Activated CD4-positive, alpha-beta T cell treated with anti-CD3 and anti-CD28 coated beads, Interleukin-2, amount 50 U/mL, for 48 hours (primary cell): ENCODE measurements around the gene LAMB4.

Experiments
- DNase-seq, 2 experiments: peaks; one replicate each; pipeline ENCODE4 v3.0.0-alpha.2; 2020

The LAMB4 gene

DNA sequence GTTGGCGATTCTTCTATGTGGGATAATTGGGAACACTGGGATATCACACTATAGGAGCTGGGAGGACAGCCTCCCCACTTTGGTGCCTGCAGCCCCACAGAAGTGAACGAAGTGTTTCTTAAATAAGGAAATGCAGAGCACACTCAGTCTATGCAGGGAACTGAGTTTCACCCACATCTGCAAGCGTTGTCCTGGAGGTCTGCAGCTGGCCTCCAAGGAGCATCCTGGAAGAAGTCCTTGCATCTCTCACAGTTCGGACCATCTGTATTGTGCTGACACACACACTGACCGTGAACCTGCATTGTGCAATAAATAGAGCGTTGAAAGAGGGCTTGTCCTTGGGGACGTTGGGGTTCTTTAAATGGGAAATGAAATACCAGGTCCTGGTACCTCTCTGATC, 25.8 kb downstream of the LAMB4 start:
- DNase-seq, result no peak

DNA sequence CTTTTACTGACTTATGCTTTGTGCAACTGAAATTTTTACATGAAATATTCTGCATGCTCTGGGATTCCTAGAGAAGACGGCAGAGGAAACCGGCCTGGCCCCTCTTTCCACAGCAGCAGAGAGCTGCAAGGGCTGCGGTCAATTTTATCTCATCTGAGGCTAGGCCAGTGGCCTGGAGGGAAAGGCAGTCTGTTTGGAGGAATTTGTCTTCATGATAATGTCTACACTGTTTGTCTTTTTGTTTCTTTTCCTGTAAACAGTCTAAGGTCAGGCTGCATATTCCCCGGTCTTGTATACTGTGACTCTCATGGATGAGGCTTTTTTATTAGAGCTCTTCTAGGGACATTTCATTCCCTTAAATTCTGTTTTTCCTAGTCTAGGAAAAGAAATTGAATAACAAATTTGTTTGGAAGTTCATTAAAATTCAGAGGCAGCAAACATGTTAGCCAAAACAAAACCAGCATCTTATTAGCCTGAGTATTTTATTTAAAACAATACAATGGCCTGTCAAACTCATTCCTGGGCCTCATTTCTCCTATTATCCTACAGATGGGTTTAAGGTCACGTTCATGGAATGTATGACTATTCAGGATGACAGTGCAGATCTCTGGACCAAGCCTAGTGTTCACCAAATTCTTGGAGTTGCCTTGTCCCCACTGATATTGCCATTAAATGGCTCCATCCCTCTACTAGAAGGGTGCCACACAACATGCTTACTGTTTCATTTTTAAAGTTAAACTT, 26.4 kb downstream of the LAMB4 start:
- no peak for DNase-seq

DNA sequence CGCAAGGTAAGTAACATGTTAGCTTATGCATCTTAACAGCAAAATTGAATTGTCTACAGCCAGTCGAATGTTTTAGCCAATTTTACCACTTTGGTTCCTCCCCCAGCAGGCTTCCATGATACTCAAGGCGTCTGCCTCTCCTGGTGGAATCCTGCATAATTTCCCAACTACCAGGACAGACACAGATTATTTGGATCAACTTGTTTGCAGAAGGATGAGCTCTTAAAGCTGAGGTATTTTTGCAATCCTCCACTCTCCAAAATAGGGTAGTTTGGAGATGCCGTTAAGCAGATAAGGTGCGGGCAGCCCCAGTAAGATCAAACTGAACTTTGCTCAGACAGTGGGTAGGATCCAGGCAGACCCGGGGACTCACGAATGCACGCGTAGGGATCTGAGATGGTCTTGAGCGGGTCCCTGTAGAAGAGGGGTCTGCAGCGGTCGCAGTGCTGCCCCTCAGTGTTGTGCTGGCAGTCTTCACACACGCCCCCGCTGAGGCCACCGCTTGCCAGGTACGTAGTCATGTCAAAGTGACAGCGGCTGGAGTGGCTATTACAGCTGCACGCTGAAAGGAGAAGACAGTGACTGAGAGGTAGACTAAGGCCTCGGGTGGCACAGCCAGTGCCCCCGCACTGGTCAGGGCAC, 27.4 kb downstream of the LAMB4 start:
- DNase-seq, result no peak

DNA sequence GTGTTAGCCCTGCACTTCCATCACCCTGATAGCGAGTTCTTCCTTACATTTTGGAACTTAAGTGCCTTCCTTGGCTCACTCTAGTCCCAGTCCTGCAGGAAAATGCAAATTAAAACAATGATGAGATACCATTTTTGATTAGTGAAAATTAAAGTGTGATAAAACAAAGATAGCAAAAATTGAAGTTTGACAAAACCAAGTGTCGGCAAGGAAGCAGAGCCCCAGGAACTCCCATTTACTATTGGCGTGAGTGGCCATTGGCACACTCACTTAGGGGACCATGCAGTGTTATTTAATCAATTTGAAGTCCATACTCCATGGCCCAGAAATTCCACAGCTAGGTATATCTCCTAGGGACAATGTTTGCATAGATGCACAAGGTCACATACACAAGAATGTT, 28.4 kb downstream of the LAMB4 start:
- no peak for DNase-seq

DNA sequence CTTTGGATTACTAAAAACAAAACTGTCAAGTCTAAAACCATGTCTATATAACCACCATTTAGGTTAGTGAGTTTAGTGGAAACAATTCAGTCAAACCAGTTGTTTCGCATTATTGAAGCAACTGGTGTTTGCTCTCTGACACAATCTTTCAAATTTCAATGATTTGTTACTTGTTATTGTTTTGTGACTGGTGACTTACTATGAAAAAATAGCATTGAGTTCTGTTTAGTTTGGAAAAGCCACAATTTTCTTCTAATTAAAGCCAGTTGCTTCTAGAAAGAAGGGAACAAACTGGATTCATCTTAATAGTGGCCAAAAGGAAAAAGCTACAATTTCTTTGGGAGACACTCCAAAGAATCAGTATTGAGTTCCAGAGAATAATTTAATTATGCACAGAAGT, 30.4 kb downstream of the LAMB4 start:
- no peak for DNase-seq

DNA sequence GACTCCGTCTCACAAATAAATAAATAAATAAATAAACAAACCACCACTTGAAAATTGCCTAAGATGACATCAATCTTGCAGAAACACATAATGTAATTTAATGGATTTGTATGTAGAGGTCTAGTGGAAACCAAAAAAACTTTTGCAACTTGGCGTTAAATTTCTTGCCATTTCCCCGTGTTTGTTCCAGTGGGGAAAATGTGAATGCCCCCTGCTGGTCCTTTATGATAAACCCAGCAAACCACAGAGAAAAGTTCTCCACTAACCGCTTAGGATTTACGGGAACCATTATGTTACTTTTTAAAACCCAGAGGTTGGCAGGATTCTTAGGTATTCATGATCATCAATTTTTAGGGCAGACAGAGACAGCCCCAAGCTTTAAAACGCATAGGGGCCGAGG, 32.5 kb downstream of the LAMB4 start:
- no peak for DNase-seq

DNA sequence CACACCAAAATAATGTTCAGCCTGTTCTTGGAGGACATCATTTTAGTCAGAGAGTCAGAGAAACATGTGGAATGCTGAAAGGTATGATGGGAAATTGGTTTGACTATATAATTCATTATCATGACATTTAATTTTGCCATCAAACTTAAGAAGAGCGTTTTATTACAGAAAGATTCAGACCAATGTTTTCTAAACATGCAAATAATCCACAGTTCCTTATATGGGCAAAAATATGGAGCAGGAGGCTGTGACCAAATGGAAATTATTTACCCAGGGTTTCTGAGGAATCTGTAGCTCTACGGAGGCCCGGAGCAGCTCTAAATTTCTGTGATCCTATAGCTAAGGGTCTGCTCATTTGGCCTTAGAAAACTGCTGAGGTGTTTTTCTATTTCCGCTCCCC, 33.2 kb downstream of the LAMB4 start:
- no peak for DNase-seq

DNA sequence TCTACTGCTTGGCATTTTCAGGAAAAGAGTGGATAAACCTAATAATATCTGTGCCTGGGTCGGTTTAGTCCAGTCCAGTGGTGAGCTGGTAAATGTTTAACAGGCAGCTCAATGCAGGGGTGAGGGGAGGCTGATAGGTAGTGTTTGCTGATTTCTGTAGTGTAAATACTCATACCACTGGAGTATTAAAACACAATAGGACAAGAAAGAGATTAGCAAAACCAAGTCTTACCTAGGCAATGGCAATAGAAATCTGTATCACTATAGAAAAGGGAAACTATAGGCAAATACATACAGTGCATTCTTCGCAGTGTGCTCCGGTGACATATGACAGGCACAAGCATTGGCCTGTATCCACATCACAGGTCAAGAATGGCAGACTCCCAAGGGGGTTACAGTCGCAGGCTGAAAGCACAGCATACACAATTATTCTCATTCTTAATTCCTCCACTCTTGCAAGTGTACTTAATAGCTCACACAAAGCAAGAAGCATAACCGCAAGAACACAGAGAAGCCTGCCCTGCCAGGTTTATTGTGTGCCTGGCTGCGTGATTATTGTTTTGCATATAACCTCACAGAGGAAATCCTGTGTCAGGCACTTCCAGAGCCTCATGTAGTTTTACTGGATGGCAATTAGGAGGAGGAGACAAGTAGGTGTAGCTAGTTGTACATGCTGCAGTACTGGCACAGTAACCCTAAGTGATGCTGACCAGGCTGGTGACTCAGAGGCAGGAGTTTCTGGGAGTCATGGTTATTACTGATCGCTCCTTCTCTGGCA, 35.0 kb downstream of the LAMB4 start:
- no peak for DNase-seq

DNA sequence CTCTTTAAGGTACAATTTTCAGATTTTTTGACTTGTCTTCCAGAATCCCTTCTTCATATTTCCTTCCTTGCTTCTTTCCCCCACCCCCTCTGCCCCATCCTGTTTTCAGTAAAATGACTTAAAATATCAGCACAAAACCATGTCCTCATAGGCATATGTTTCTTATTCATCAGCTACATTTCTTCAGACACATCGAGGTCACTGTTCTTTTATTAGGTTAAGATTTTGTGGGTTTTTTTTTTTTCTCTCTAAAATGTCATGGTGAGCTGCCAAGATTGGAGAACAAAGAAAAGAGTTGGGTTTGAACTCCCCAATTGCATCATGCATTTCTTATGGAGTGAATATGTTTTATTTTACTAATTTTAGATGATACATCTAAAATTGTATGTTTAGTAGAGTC, 35.8 kb downstream of the LAMB4 start:
- DNase-seq, result no peak

DNA sequence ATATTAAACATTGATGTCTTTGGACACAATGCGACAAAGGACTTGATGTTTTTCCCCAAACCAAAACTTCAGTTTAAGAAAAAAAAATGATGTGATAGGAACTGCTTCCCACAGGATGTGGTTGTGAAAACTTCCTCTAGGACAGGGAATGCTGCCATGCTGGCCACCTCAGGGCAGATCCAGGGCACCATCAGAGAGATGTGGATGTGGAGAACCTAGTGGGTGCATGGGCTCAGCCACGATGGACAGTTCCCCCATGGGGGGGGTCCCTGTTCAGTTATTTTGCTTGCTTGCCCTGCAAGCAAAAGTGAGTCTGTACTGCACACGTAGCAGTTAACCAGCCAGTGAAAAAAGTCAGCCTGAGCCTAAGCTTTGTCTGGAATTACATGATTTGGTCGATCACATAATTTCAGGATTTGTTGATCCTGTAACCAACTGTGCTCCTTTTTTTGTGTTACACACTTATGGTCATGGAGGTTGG, 36.3 kb downstream of the LAMB4 start:
- no peak for DNase-seq

DNA sequence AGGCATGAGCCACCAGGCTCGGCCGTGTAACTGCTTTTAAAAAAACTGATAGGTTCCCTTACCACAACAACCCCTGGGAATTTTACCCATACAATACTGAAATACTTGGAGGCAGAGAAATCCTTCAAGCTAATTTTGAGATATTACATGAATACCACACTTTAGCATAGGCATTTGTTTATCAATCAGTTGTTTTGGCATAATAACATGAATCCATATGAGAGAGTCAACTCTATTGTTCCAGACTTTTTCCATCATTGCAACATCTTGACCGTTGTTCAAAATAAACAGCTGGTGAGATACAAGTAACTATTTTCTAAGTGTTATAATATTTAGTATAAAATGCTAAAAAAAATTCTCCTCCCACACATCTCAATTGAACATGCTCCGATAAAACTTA, 36.8 kb downstream of the LAMB4 start:
- DNase-seq, result no peak

DNA sequence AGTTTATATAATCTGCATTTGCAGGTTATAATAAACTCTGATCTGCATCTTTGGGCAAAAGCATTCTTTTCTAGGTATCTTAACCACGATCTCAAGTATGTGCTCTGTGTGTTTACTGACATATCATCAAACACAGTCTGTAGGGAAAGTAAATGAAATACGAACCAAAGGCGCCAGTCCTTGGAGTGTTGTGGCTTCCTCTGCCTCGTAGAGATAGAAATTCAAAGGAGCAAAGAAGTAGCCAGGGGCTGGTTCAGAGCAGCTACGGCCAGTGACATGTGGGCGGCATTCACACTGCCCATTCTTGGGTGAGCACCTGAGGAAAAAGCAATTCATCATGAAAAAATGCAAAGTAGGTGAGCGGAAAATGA, 38.7 kb downstream of the LAMB4 start:
- DNase-seq, result no peak

DNA sequence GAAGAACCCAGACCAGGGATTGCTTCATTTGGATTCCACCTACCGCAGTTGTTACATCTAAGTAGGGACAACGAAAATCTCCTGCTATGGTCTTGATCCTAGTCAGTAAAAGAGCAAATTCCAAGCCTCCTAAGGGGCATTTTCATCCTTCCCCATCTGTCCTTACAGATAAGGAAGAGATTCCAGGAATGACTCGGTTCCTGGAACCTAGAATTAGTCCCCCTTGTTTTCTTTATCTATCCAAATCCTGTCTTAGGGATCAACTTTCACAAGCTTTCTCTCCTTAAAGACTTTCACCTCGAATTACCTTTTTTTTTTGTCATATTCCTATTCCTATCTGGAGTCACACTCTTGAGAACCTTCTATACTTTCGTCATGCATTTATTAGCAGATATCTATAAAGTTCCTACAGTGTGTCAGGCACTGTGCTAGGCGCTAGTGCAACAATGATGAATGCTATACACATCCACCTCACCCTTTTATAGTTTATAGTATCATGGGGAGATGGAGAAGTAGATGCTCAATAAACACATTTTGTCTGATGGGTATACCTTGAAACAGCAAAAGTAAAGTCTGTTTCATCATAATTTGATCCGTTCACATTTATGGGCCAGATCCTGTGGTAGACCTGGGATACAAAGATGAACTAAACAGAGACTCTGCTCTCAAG, 39.2 kb downstream of the LAMB4 start:
- no peak for DNase-seq

DNA sequence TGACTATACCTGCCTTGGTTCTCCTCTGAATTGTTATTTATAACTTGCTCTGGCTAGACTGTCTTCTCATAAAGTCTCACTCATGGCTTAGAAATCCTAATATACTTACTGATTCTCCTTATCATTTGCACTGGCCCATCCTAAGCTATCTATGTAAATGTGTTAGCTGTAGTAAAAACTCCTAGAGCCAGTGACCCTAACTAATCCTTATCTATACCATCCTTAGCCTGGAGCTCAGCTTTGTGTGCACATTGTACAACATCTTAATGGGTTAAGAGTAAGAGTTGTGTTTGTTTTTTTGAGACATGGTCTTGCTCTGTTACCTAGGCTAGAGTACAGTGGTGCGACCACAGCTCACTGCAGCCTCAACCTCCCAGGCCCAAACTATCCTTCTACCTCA, 40.8 kb downstream of the LAMB4 start:
- no peak for DNase-seq

DNA sequence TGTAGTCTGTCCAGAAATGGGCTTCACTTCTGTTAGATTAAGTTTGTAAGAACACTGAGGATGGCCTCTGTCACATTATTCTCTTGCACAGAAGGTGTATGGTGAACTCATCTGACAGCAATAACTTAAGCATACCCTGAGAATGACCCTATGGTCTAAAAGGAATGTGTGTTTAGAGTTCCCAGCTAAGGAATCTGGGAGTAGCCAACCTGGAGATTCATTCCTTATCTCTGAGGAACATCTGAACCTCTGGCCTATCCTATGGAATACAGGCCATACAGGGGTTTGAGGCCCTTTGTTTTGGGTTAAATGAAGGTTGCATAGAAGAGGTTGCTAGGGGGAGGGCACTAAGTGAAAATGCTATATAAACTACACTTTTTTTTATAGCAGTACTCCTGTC, 41.4 kb downstream of the LAMB4 start:
- no peak for DNase-seq

DNA sequence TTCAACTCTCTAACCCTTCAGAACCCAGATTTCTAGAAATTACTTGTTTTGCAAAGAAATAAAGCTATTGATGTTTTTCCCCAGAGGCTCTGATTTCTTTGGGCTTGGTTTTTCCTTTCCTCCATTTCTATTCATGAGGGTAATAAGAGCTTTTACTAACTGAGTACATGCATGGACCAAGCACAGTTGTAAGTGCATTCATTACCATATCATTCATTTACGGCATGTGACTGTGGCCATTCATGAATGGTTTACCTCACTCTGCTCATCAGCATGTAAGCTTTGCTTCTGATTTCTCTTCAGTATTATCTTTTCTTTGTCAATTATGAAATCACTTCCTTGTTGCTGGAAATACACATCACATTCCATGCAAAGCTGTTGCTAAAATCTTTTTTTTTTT, 42.4 kb downstream of the LAMB4 start:
- no peak for DNase-seq

DNA sequence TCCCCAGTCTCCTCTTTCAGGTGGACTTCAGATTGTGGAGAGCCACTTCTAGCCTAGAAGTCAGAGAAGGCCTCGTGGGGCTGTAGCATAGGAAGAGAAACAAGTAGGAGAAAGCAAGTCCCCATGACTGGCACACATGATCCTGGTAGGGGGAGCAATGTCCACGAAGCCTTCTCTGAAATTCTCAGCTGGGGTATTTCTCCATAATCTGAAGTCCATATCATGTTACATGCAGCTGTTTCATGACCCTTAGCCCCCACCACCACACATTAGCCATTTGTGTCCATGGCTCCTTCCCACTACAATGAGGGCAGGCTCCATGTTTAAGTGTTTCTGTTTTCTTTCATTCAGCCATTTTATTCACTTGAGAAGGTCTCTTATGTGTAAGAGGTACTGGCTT, 43.2 kb downstream of the LAMB4 start:
- no peak for DNase-seq

DNA sequence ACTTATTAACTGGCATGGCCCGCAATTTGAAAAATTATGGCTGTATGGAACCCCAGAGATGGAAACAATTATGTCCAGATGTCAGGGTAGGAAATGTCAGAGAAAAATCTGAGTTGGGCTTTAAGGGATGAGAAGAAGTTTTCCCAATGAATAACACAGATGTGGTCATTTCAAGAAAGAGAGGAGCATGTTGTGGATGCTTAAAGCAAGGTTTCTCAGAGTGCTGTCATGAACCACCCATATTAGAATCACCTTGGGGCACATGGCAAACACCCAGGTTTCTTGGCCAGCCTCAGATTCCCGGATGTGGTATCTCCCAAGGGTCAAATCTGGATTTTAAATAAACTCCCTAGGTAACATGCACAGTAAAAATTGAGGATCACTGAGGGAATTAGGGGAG, 43.6 kb downstream of the LAMB4 start:
- DNase-seq, result no peak

DNA sequence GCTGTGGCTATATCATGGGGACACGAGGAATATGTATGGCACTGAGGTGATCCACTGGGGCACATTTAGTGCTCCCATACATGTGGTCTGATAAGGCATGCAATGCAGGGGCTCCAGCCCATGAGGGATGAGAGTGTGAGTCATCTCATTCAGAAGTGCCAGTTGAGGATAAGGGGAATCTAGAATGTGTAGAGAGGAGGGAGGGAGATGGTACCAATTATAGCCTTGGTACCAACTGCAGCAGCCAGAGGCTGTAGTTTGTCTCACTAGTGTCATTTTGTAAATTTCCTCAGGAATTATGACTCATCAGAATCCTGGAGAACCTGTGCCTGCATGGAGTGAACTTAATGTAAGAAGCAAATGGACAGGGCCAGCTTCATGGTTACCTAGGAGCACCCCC, 46.2 kb downstream of the LAMB4 start:
- DNase-seq, result no peak

DNA sequence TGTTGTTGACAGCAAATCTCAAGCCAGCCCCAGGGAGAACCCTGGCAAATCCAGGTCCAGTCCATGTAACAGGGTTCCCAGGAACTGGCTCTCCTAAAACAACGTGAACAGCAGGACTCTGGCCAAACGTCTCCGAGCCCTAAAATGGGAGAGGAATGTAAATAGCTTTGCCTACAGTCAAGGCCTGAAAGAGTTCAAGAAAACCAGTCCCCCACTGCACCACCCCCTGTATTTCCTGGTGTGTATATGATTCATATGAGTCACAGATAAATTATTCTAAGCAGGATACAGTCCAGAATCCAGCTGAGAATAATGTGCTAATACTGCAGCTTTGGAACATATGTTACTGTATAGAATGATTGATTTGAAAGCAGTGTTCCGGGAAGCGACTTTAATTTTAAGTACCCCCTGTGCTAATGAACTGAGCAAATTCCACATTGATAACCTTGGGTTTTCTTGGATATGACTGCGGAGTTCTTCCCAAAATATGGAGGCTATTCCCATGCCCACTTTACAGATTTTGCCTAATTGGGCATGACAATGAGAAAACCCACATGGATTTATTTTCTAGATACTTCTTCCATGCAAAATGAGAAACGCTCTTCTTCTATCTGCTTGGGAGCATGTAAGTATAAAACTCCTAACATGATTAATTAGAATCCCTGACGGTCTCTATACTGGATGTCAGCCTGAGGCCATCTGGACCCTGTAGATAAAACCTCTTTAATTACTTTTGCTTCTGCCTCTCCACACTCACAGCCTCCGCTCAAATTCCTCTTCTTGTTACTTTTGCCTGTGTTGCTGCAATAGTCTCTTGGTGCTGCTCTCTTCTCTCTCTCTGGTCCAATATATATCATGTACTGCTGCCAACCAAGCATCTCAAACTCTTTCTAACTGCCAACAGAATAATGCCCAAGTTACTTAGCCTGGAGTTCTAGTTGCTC, 50.2 kb downstream of the LAMB4 start:
- no peak for DNase-seq

DNA sequence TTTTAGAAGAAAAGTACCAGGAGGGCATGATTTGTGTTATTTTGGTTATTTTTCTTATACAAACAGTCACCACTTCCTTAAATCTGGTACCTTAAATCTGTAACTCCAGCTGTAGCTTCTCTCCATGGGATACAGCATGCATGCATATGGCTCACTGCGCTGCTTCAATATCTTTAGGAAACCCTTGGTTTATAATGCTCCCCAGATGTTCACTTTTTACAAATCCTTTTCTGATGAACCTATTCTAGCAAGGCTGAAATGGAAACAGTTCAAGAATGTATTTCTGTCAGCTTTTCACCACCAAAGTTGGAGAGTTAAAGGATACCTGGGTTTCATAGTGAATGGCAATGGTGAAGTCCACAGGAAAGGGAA, 50.9 kb downstream of the LAMB4 start:
- no peak for DNase-seq

DNA sequence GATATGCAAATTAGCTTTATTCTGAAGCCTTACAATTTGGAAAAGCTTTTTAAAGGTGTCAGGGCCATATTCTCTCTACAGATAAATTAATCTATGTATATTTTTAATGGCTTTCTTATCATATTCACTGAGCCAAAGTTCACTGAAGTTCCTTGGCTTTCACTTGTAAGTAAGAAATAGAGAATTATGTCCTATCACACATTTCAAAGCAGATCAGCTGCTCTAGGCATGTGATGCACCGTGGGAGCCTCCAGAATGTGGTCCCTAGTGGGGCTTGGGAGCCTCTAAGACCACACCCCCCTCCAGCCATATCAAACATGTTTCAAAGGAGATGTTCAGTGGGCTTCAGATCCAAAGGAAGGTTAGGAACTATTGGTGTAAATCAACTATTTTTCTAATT, 51.5 kb downstream of the LAMB4 start:
- no peak for DNase-seq
